Measurements from ENCODE around the gene RELB.

The RELB gene

GRCh38 chr19:45071545-45071938 lies 70.3 kb downstream of the RELB start:
- Histone ChIP-seq H3K4me2 (ENCODE audit: insufficient read depth, low read length) (no peak overlapping the region), H3K79me2 (ENCODE audit: insufficient read depth, low read length) (no peaks in the 10 kb centered on the region; the same call in 1 of the 2 replicates), H3K4me1 (ENCODE audit: insufficient read depth, low read length) (no peaks in the 10 kb centered on the region), H3K27me3 (ENCODE audit: insufficient read depth, low read length, poor library complexity) (no peaks in the 10 kb centered on the region), H2AFZ (ENCODE audit: low read depth, low read length) (no peak overlapping the region), H3K9ac (ENCODE audit: low read depth, low read length) (no peak overlapping the region), H3K9me3 (ENCODE audit: insufficient read depth, low read length, severe bottlenecking) (no peaks in the 10 kb centered on the region), H3K36me3 (ENCODE audit: insufficient read depth, low read length) (peaks cover 44% of the 10 kb centered on the region), H3K4me3 (ENCODE audit: low read depth in 1 of 2, low read length in 2 of 2) (no peak overlapping the region), H3K27ac (ENCODE audit: low read length) (no peak overlapping the region), H4K20me1 (ENCODE audit: insufficient read depth, low read length) (peaks cover 11% of the 10 kb centered on the region)
- no peak for DNase-seq
- ATAC-seq (ENCODE audit: insufficient read depth, low read depth), result 0 out of 3 replicates have a peak, but pooled peaks have one; percentile 16
- TF ChIP-seq EZH2 (IDR thresholded peaks at IDR 0.05; ENCODE audit: borderline replicate concordance, low read depth, low read length, severe bottlenecking), result no peak
- TF ChIP-seq, protein P1, sequence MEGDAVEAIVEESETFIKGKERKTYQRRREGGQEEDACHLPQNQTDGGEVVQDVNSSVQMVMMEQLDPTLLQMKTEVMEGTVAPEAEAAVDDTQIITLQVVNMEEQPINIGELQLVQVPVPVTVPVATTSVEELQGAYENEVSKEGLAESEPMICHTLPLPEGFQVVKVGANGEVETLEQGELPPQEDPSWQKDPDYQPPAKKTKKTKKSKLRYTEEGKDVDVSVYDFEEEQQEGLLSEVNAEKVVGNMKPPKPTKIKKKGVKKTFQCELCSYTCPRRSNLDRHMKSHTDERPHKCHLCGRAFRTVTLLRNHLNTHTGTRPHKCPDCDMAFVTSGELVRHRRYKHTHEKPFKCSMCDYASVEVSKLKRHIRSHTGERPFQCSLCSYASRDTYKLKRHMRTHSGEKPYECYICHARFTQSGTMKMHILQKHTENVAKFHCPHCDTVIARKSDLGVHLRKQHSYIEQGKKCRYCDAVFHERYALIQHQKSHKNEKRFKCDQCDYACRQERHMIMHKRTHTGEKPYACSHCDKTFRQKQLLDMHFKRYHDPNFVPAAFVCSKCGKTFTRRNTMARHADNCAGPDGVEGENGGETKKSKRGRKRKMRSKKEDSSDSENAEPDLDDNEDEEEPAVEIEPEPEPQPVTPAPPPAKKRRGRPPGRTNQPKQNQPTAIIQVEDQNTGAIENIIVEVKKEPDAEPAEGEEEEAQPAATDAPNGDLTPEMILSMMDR (IDR thresholded peaks at IDR 0.05; ENCODE audit: borderline replicate concordance, extremely low read depth, low read length, poor library complexity, severe bottlenecking), result no peak

GRCh38 chr19:45071969-45072790 lies 70.9 kb downstream of the RELB start:
- Histone ChIP-seq H3K4me2 (ENCODE audit: insufficient read depth, low read length) (no peak overlapping the region), H3K9ac (ENCODE audit: low read depth, low read length) (no peak overlapping the region), H3K27me3 (ENCODE audit: insufficient read depth, low read length, poor library complexity) (no peaks in the 10 kb centered on the region), H3K36me3 (ENCODE audit: insufficient read depth, low read length) (peaks cover 37% of the 10 kb centered on the region), H2AFZ (ENCODE audit: low read depth, low read length) (no peak overlapping the region), H3K4me3 (ENCODE audit: low read depth in 1 of 2, low read length in 2 of 2) (no peak overlapping the region), H3K27ac (ENCODE audit: low read length) (no peak overlapping the region), H3K9me3 (ENCODE audit: insufficient read depth, low read length, severe bottlenecking) (no peaks in the 10 kb centered on the region), H3K4me1 (ENCODE audit: insufficient read depth, low read length) (no peaks in the 10 kb centered on the region), H4K20me1 (ENCODE audit: insufficient read depth, low read length) (peaks cover 5% of the 10 kb centered on the region), H3K79me2 (ENCODE audit: insufficient read depth, low read length) (no peaks in the 10 kb centered on the region)
- no peak for DNase-seq
- 0 out of 3 replicates have a peak, but pooled peaks have one; percentile 10 for ATAC-seq (ENCODE audit: insufficient read depth, low read depth)
- TF ChIP-seq, protein P1 (IDR thresholded peaks at IDR 0.05; ENCODE audit: borderline replicate concordance, extremely low read depth, low read length, poor library complexity, severe bottlenecking), result no peak
- TF ChIP-seq EZH2 (IDR thresholded peaks at IDR 0.05; ENCODE audit: borderline replicate concordance, low read depth, low read length, severe bottlenecking), result no peak

DNA sequence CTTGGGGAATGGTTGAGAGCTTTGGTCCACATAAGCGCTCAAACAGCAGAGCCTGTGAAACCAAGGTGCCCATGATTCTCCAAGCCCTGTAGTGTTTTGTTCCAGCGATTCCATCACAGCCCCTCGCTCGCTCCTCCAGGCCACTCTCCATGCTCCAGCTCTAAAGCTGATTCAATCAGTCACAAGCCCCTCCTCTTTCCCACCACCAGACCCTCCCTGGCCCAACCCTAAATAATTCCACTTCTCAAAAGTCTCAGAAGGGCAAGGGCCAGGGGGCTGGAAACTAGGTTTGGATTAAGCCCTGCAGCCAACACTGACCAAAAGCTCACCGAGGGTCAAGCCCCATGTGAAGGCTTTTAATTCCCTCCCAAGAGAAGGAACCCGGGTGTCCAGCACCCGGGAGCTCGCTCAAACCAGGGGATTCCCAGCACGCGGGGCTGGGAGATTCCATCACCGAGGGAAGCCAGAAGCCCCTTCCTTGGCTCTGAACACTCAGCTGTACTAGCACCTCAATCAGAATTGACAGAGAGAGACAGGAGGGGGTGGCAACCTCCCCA lies 73.6 kb downstream of the RELB start:
- peaks cover 7% of the 10 kb centered on the region for H3K79me2 ChIP-seq (ENCODE audit: insufficient read depth, low read length)

More for the DNA sequence above, 73.6 kb downstream of the RELB start:
- Histone ChIP-seq H3K36me3 (ENCODE audit: insufficient read depth, low read length) (peaks cover 14% of the 10 kb centered on the region), H2AFZ (ENCODE audit: low read depth, low read length) (no peak overlapping the region), H3K27ac (ENCODE audit: low read length) (no peak overlapping the region), H4K20me1 (ENCODE audit: insufficient read depth, low read length) (peaks cover 7% of the 10 kb centered on the region; the same call in 1 of the 2 replicates), H3K27me3 (ENCODE audit: insufficient read depth, low read length, poor library complexity) (no peaks in the 10 kb centered on the region), H3K9ac (ENCODE audit: low read depth, low read length) (no peak overlapping the region), H3K4me1 (ENCODE audit: insufficient read depth, low read length) (peaks cover 10% of the 10 kb centered on the region), H3K4me2 (ENCODE audit: insufficient read depth, low read length) (no peak overlapping the region), H3K4me3 (ENCODE audit: low read depth in 1 of 2, low read length in 2 of 2) (no peak overlapping the region), H3K9me3 (ENCODE audit: insufficient read depth, low read length, severe bottlenecking) (no peaks in the 10 kb centered on the region)
- ATAC-seq (ENCODE audit: insufficient read depth, low read depth) (no peak), DNase-seq (no peak)
- no peak for TF ChIP-seq EZH2 (IDR thresholded peaks at IDR 0.05; ENCODE audit: borderline replicate concordance, low read depth, low read length, severe bottlenecking)
- TF ChIP-seq, protein P1 (IDR thresholded peaks at IDR 0.05; ENCODE audit: borderline replicate concordance, extremely low read depth, low read length, poor library complexity, severe bottlenecking), result no peak
